Measurements from ENCODE around the gene GSTA1.
"Not testable (repeated sequence)": the region's sequence is repeated elsewhere in the genome, so short reads cannot be mapped to it uniquely, and the experiment has no call there.

Gene GSTA1

GRCh38 chr6:52787917-52788316 lies 15.7 kb downstream of the GSTA1 start:
- Histone ChIP-seq H3K9ac (no peak overlapping the region), H4K20me1 (ENCODE audit: insufficient read depth) (no peaks in the 10 kb centered on the region), H3K27me3 (ENCODE audit: insufficient read depth, low read depth) (no peaks in the 10 kb centered on the region)

GRCh38 chr6:52786249-52786956 lies 17.2 kb downstream of the GSTA1 start:
- H4K20me1 ChIP-seq (ENCODE audit: insufficient read depth) = no peaks in the 10 kb centered on the region
- no peaks in the 10 kb centered on the region for H3K79me2 ChIP-seq (ENCODE audit: insufficient read depth, low read depth)
- H3K27ac ChIP-seq = no peak overlapping the region
- no peaks in the 10 kb centered on the region for H3K27me3 ChIP-seq (ENCODE audit: insufficient read depth, low read depth)
- TF ChIP-seq CTCF (conservative IDR thresholded peaks at IDR 0.05; ENCODE audit: low read depth, low read length) = no peak
- no peak overlapping the region for H3K9ac ChIP-seq
- no peak overlapping the region for H3K4me2 ChIP-seq
- H3K4me3 ChIP-seq (IDR thresholded peaks at IDR 0.05; ENCODE audit: insufficient read depth, low read depth, low read length) = no peak overlapping the region
- no peaks in the 10 kb centered on the region for H3K36me3 ChIP-seq (ENCODE audit: insufficient read depth)
- H2AFZ ChIP-seq (ENCODE audit: low read depth) = no peak overlapping the region
- no peaks in the 10 kb centered on the region for H3K4me1 ChIP-seq (ENCODE audit: low read depth, poor library complexity, severe bottlenecking)

More at GRCh38 chr6:52787917-52788316, 15.7 kb downstream of the GSTA1 start:
- Histone ChIP-seq H3K36me3 (ENCODE audit: insufficient read depth) (no peaks in the 10 kb centered on the region), H3K4me3 (IDR thresholded peaks at IDR 0.05; ENCODE audit: insufficient read depth, low read depth, low read length) (no peak overlapping the region), H3K4me2 (no peak overlapping the region), H3K4me1 (ENCODE audit: low read depth, poor library complexity, severe bottlenecking) (no peaks in the 10 kb centered on the region), H3K27ac (no peak overlapping the region), H2AFZ (ENCODE audit: low read depth) (no peak overlapping the region), H3K79me2 (ENCODE audit: insufficient read depth, low read depth) (no peaks in the 10 kb centered on the region)
- no peak for TF ChIP-seq CTCF (conservative IDR thresholded peaks at IDR 0.05; ENCODE audit: low read depth, low read length)

GRCh38 chr6:52782696-52783274 lies 20.8 kb downstream of the GSTA1 start:
- H3K4me2 ChIP-seq; H3K4me3 ChIP-seq (IDR thresholded peaks at IDR 0.05; ENCODE audit: insufficient read depth, low read depth, low read length); H3K79me2 ChIP-seq (ENCODE audit: insufficient read depth, low read depth); H3K9ac ChIP-seq; H4K20me1 ChIP-seq (ENCODE audit: insufficient read depth); H3K27me3 ChIP-seq (ENCODE audit: insufficient read depth, low read depth); H3K27ac ChIP-seq; H3K36me3 ChIP-seq (ENCODE audit: insufficient read depth); H2AFZ ChIP-seq (ENCODE audit: low read depth); H3K4me1 ChIP-seq (ENCODE audit: low read depth, poor library complexity, severe bottlenecking): not testable (repeated sequence)

- not testable (repeated sequence) for H3K4me2 ChIP-seq; H3K79me2 ChIP-seq (ENCODE audit: insufficient read depth, low read depth); H3K4me1 ChIP-seq (ENCODE audit: low read depth, poor library complexity, severe bottlenecking); H3K27me3 ChIP-seq (ENCODE audit: insufficient read depth, low read depth); H3K36me3 ChIP-seq (ENCODE audit: insufficient read depth); H3K27ac ChIP-seq; H4K20me1 ChIP-seq (ENCODE audit: insufficient read depth); H3K9ac ChIP-seq; H3K4me3 ChIP-seq (IDR thresholded peaks at IDR 0.05; ENCODE audit: insufficient read depth, low read depth, low read length); H2AFZ ChIP-seq (ENCODE audit: low read depth)
Measured at GRCh38 chr6:52782209-52782608, 21.4 kb downstream of the GSTA1 start.

- H3K4me1 ChIP-seq (ENCODE audit: low read depth, poor library complexity, severe bottlenecking) = no peaks in the 10 kb centered on the region
- H3K4me2 ChIP-seq = no peak overlapping the region
- no peak overlapping the region for H3K27ac ChIP-seq
- H3K79me2 ChIP-seq (ENCODE audit: insufficient read depth, low read depth) = no peaks in the 10 kb centered on the region
- H3K27me3 ChIP-seq (ENCODE audit: insufficient read depth, low read depth) = no peaks in the 10 kb centered on the region
- no peak for TF ChIP-seq CTCF (conservative IDR thresholded peaks at IDR 0.05; ENCODE audit: low read depth, low read length)
- no peak overlapping the region for H2AFZ ChIP-seq (ENCODE audit: low read depth)
- no peaks in the 10 kb centered on the region for H3K36me3 ChIP-seq (ENCODE audit: insufficient read depth)
- H3K4me3 ChIP-seq (IDR thresholded peaks at IDR 0.05; ENCODE audit: insufficient read depth, low read depth, low read length) = no peak overlapping the region
- no peak overlapping the region for H3K9ac ChIP-seq
- H4K20me1 ChIP-seq (ENCODE audit: insufficient read depth) = no peaks in the 10 kb centered on the region
Measured at GRCh38 chr6:52779237-52779636, 24.4 kb downstream of the GSTA1 start.

- H3K79me2 ChIP-seq (ENCODE audit: insufficient read depth, low read depth); H3K36me3 ChIP-seq (ENCODE audit: insufficient read depth); H3K4me3 ChIP-seq (IDR thresholded peaks at IDR 0.05; ENCODE audit: insufficient read depth, low read depth, low read length); H3K27ac ChIP-seq; H3K4me2 ChIP-seq; H3K9ac ChIP-seq; H3K27me3 ChIP-seq (ENCODE audit: insufficient read depth, low read depth); H3K4me1 ChIP-seq (ENCODE audit: low read depth, poor library complexity, severe bottlenecking); H2AFZ ChIP-seq (ENCODE audit: low read depth); H4K20me1 ChIP-seq (ENCODE audit: insufficient read depth): not testable (repeated sequence)
Measured at GRCh38 chr6:52776711-52777351, 26.8 kb downstream of the GSTA1 start.

GRCh38 chr6:52769399-52769798 lies 34.2 kb downstream of the GSTA1 start:
- not testable (repeated sequence) for H3K4me3 ChIP-seq (IDR thresholded peaks at IDR 0.05; ENCODE audit: insufficient read depth, low read depth, low read length); H3K79me2 ChIP-seq (ENCODE audit: insufficient read depth, low read depth); H3K9ac ChIP-seq; H3K4me1 ChIP-seq (ENCODE audit: low read depth, poor library complexity, severe bottlenecking); H3K27ac ChIP-seq; H3K4me2 ChIP-seq; H4K20me1 ChIP-seq (ENCODE audit: insufficient read depth); H2AFZ ChIP-seq (ENCODE audit: low read depth); H3K27me3 ChIP-seq (ENCODE audit: insufficient read depth, low read depth); H3K36me3 ChIP-seq (ENCODE audit: insufficient read depth)

All from KMS-11 (cell line).